Tibial nerve (tissue), 4 donors: ENCODE results near the gene SLC24A3. TPM values are rescaled to one million over a fixed set of nuclear protein-coding genes. Genes with fewer than 3 reads are reported as not detected.

Source experiments
- DNase-seq, 2 donors: peaks; one replicate each; pipeline ENCODE4 v3.0.0-alpha.2; 2019; ENCODE audit warnings: low spot score in 2 of 2
- H3K27ac ChIP-seq, 4 donors: fragments of 200-600 bp; sonication (generic) in 3 of 4; one replicate each; pipeline ENCODE4 v1.5.1; 2017 to 2019; ENCODE audit warnings: mild to moderate bottlenecking in 1 of 4
- H3K27me3 ChIP-seq, 2 donors: fragments of 200-600 bp; sonication (generic) in 1 of 2; one replicate each; pipeline versions ENCODE4 v1.5.1 to v1.6.0; 2017 to 2019
- H3K36me3 ChIP-seq, 3 donors: fragments of 200-600 bp; sonication (generic); one replicate each; pipeline ENCODE4 v1.5.1; 2018 to 2019
- H3K4me1 ChIP-seq, 4 donors: fragments of 200-600 bp; sonication (generic) in 3 of 4; one replicate each; pipeline ENCODE4 v1.5.1; 2017 to 2019
- H3K4me3 ChIP-seq, 4 donors: fragments of 200-600 bp; sonication (generic) in 3 of 4; one replicate each; pipeline ENCODE4 v1.5.1; 2017 to 2019; ENCODE audit warnings: mild to moderate bottlenecking in 1 of 4, moderate library complexity in 1 of 4
- H3K9me3 ChIP-seq, 4 donors: fragments of 200-600 bp; sonication (generic) in 3 of 4; one replicate each; pipeline ENCODE4 v1.5.1; 2017 to 2019
- CTCF ChIP-seq, 5 experiments: fragments of 200-600 bp in 3 of 5; fragments of 450-650 bp in 2 of 5; sonication (generic) in 3 of 5; IDR thresholded peaks; one replicate each; pipeline ENCODE4 v1.5.1; 2016 to 2019; ENCODE audit warnings: antibody characterized with exemption in 5 of 5, mild to moderate bottlenecking in 3 of 5, moderate library complexity in 2 of 5
- EP300 ChIP-seq, 2 donors: sonication (generic); formaldehyde crosslinking; IDR thresholded peaks; one replicate each; pipeline ENCODE4 v1.6.1; 2017; ENCODE audit warnings: antibody characterized with exemption in 2 of 2, mild to moderate bottlenecking in 1 of 2
- POLR2A ChIP-seq, 2 donors: fragments of 450-650 bp; IDR thresholded peaks; one replicate each; pipeline ENCODE4 v1.6.1; 2017; ENCODE audit warnings: antibody characterized with exemption in 2 of 2, mild to moderate bottlenecking in 2 of 2, moderate library complexity in 2 of 2
- WGBS, 2 donors: methylation state at CpG; one replicate each; pipeline ENCODE4 v1.1.5; 2018; 5-methylcytosine and 5-hydroxymethylcytosine counted together
- total RNA-seq, 4 donors: library from RNA; depleted of rRNA; stranded (reverse); fragments of >200 nt; gene quantifications; one replicate each; pipeline ENCODE4 v1.1.0, GENCODE V29; 2016

The SLC24A3 gene
- total RNA-seq, 4 donors from 2014 or later: 1.3 to 4.0 (median 2.7) TPM

GRCh38 chr20:19701429-19701828 lies 489.0 kb downstream of the SLC24A3 start:
- no peaks in the 10 kb centered on the region for H3K36me3 ChIP-seq
- H3K27ac ChIP-seq: no peak overlapping the region
- no peaks in the 10 kb centered on the region for H3K27me3 ChIP-seq
- peaks cover 0 to 8% (median 0%) of the 10 kb centered on the region in 4 donors for H3K9me3 ChIP-seq
- no peak for DNase-seq
- H3K4me1 ChIP-seq: no peaks in the 10 kb centered on the region
- WGBS, 2 donors: 65 to 77% methylated on average over 3 of the region's 3 CpGs
- H3K4me3 ChIP-seq: no peak overlapping the region
- TF ChIP-seq CTCF (IDR thresholded peaks at IDR 0.05): no peak
- no peak for TF ChIP-seq POLR2A (IDR thresholded peaks at IDR 0.05)
- TF ChIP-seq EP300 (IDR thresholded peaks at IDR 0.05): no peak

GRCh38 chr20:19706463-19706862 lies 494.0 kb downstream of the SLC24A3 start:
- Histone ChIP-seq H3K36me3 (no peaks in the 10 kb centered on the region), H3K9me3 (peaks cover 0 to 8% (median 0%) of the 10 kb centered on the region in 4 donors), H3K27me3 (no peaks in the 10 kb centered on the region), H3K27ac (no peak overlapping the region), H3K4me3 (no peak overlapping the region), H3K4me1 (peaks cover 0 to 16% (median 0%) of the 10 kb centered on the region in 4 donors)
- TF ChIP-seq EP300 (IDR thresholded peaks at IDR 0.05): no peak
- no peak for TF ChIP-seq POLR2A (IDR thresholded peaks at IDR 0.05)
- TF ChIP-seq CTCF (IDR thresholded peaks at IDR 0.05): no peak
- WGBS, 2 donors: 84 to 88% methylated on average over 4 of the region's 4 CpGs
- DNase-seq: no peak

GRCh38 chr20:19709635-19710335 lies 497.3 kb downstream of the SLC24A3 start:
- Histone ChIP-seq H3K27me3 (no peaks in the 10 kb centered on the region), H3K36me3 (no peaks in the 10 kb centered on the region)
- no peak for DNase-seq

GRCh38 chr20:19710336-19711120 lies 498.1 kb downstream of the SLC24A3 start:
- DNase-seq: no peak
- H3K9me3 ChIP-seq: no peaks in the 10 kb centered on the region
- H3K4me3 ChIP-seq: no peak overlapping the region
- H3K4me1 ChIP-seq: peaks cover 0 to 16% (median 0%) of the 10 kb centered on the region in 4 donors
- TF ChIP-seq EP300 (IDR thresholded peaks at IDR 0.05) (no peak), CTCF (IDR thresholded peaks at IDR 0.05) (no peak), POLR2A (IDR thresholded peaks at IDR 0.05) (no peak)
- no peaks in the 10 kb centered on the region for H3K27me3 ChIP-seq
- H3K36me3 ChIP-seq: no peaks in the 10 kb centered on the region
- no peak overlapping the region for H3K27ac ChIP-seq
- WGBS, 2 donors: 44 to 47% methylated on average over 5 of the region's 5 CpGs

More at GRCh38 chr20:19709635-19710335, 497.3 kb downstream of the SLC24A3 start:
- Histone ChIP-seq H3K9me3 (no peaks in the 10 kb centered on the region), H3K27ac (no peak overlapping the region), H3K4me3 (no peak overlapping the region), H3K4me1 (peaks cover 0 to 16% (median 0%) of the 10 kb centered on the region in 4 donors)
- TF ChIP-seq EP300 (IDR thresholded peaks at IDR 0.05) (no peak), CTCF (IDR thresholded peaks at IDR 0.05) (no peak), POLR2A (IDR thresholded peaks at IDR 0.05) (no peak)
- 66 to 74% methylated on average over 1 of the region's 1 CpG for WGBS, 2 donors

- Histone ChIP-seq H3K4me3 (no peak overlapping the region), H3K9me3 (no peaks in the 10 kb centered on the region), H3K27ac (no peak overlapping the region), H3K36me3 (no peaks in the 10 kb centered on the region), H3K4me1 (peaks cover 0 to 16% (median 0%) of the 10 kb centered on the region in 4 donors), H3K27me3 (no peaks in the 10 kb centered on the region)
- no peak for DNase-seq
- 82 to 86% methylated on average over 11 of the region's 11 CpGs for WGBS, 2 donors
- TF ChIP-seq POLR2A (IDR thresholded peaks at IDR 0.05): no peak
- TF ChIP-seq CTCF (IDR thresholded peaks at IDR 0.05): no peak
- no peak for TF ChIP-seq EP300 (IDR thresholded peaks at IDR 0.05)
Measured at GRCh38 chr20:19711126-19711525, 498.7 kb downstream of the SLC24A3 start.
